ENCODE measurements around the gene MEIS2.
"Not testable (repeated sequence)": the region's sequence is repeated elsewhere in the genome, so short reads cannot be mapped to it uniquely, and the experiment has no call there.

MEIS2 gene

GRCh38 chr15:37009288-37009687, 91.1 kb downstream of the MEIS2 start:
- DNase-seq (ENCODE audit: low spot score), result no peak

- no peak for DNase-seq (ENCODE audit: low spot score)
Observed at GRCh38 chr15:37008205-37008604, 92.1 kb downstream of the MEIS2 start.

- DNase-seq (ENCODE audit: low spot score), result no peak
Observed at GRCh38 chr15:37007301-37007700, 93.0 kb downstream of the MEIS2 start.

GRCh38 chr15:37004981-37005735, 95.2 kb downstream of the MEIS2 start:
- no peak for DNase-seq (ENCODE audit: low spot score)

- no peak for DNase-seq (ENCODE audit: low spot score)
Observed at GRCh38 chr15:37004373-37004869, 95.9 kb downstream of the MEIS2 start.

GRCh38 chr15:37002041-37002672, 98.2 kb downstream of the MEIS2 start:
- no peak for DNase-seq (ENCODE audit: low spot score)

GRCh38 chr15:37001417-37001816, 98.9 kb downstream of the MEIS2 start:
- DNase-seq (ENCODE audit: low spot score), result no peak

- DNase-seq (ENCODE audit: low spot score), result no peak
Observed at GRCh38 chr15:36999778-37000177, 100.6 kb downstream of the MEIS2 start.

GRCh38 chr15:36996538-36997181, 103.7 kb downstream of the MEIS2 start:
- DNase-seq (ENCODE audit: low spot score), result no peak

- no peak for DNase-seq (ENCODE audit: low spot score)
Observed at GRCh38 chr15:36996121-36996520, 104.2 kb downstream of the MEIS2 start.

GRCh38 chr15:36994790-36995189, 105.6 kb downstream of the MEIS2 start:
- no peak for DNase-seq (ENCODE audit: low spot score)

GRCh38 chr15:36992454-36992853, 107.9 kb downstream of the MEIS2 start:
- DNase-seq (ENCODE audit: low spot score), result no peak

- DNase-seq (ENCODE audit: low spot score), result no peak
Observed at GRCh38 chr15:36988947-36989346, 111.4 kb downstream of the MEIS2 start.

GRCh38 chr15:36982430-36982829, 117.9 kb downstream of the MEIS2 start:
- DNase-seq (ENCODE audit: low spot score), result no peak

- not testable (repeated sequence) for DNase-seq (ENCODE audit: low spot score)
Observed at GRCh38 chr15:36980281-36980680, 120.1 kb downstream of the MEIS2 start.

- no peak for DNase-seq (ENCODE audit: low spot score)
Observed at GRCh38 chr15:36978625-36979024, 121.7 kb downstream of the MEIS2 start.

- no peak for DNase-seq (ENCODE audit: low spot score)
Observed at GRCh38 chr15:36978126-36978525, 122.2 kb downstream of the MEIS2 start.

- no peak for DNase-seq (ENCODE audit: low spot score)
Observed at GRCh38 chr15:36977659-36978058, 122.7 kb downstream of the MEIS2 start.

GRCh38 chr15:36972704-36973103, 127.6 kb downstream of the MEIS2 start:
- no peak for DNase-seq (ENCODE audit: low spot score)

- DNase-seq (ENCODE audit: low spot score), result no peak
Observed at GRCh38 chr15:36970522-36970921, 129.8 kb downstream of the MEIS2 start.

- no peak for DNase-seq (ENCODE audit: low spot score)
Observed at GRCh38 chr15:36967929-36968328, 132.4 kb downstream of the MEIS2 start.

GRCh38 chr15:36966708-36967107, 133.6 kb downstream of the MEIS2 start:
- DNase-seq (ENCODE audit: low spot score), result no peak

Data from putamen (tissue), 1 donor.